ENCODE measurements around the gene ZNF521. TPM values are rescaled to one million over a fixed set of nuclear protein-coding genes. Genes with fewer than 3 reads are reported as not detected.

The ZNF521 gene
- total and polyA plus RNA-seq, 10 of the 15 experiments (the other 5 are each of a cell fraction or from before 2014, with no cell fraction given) = 0.02 to 0.05 (median 0.04) TPM; not detected in 6

- BruUV-seq (replicated peaks) = no TSS peak
- Histone ChIP-seq H3K9me3 (replicated peaks; ENCODE audit: control insufficient read depth, insufficient read depth, low read length) (no peaks in the 10 kb centered on the region), H4K20me1 (ENCODE audit: control insufficient read depth, insufficient read depth) (no peaks in the 10 kb centered on the region), H3K36me3 (ENCODE audit: control insufficient read depth in 2 of 2, insufficient read depth in 2 of 2, low read length in 1 of 2) (no peaks in the 10 kb centered on the region), H3K27me3 (replicated peaks in 1 of 2; ENCODE audit: control insufficient read depth in 2 of 2, insufficient read depth in 2 of 2, low read length in 1 of 2) (no peaks in the 10 kb centered on the region; a peak in 1 of 4 replicates), H3K4me3 (no peak overlapping the region), H3K79me2 (ENCODE audit: control insufficient read depth, insufficient read depth, low read length) (no peaks in the 10 kb centered on the region), H3K9ac (ENCODE audit: control insufficient read depth, insufficient read depth, low read length) (no peak overlapping the region), H2AFZ (ENCODE audit: control insufficient read depth, low read depth, low read length) (no peak overlapping the region), H3K27ac (ENCODE audit: control insufficient read depth, insufficient read depth) (no peak overlapping the region), H3K4me2 (ENCODE audit: control insufficient read depth, insufficient read depth) (no peak overlapping the region), H3K4me1 (ENCODE audit: control insufficient read depth, insufficient read depth, low read length) (no peaks in the 10 kb centered on the region)
- intact Hi-C loops (cut with micrococcal nuclease; ENCODE audit: unreplicated experiment) = no loop called here
- in situ Hi-C loops (cut with MboI) = no loop called here
- ATAC-seq (no peak), FAIRE-seq (no peak), DNase-seq (ENCODE audit: low read depth, low spot score) (no peak)
- ChIA-PET CTCF (no interaction called here), RAD21 (ENCODE audit: unreplicated experiment) (no interaction called here), POLR2A (no interaction called here), SMC1A (ENCODE audit: uncharacterized antibody, unreplicated experiment) (no interaction called here)
- TF ChIP-seq WRNIP1 (IDR thresholded peaks at IDR 0.05; ENCODE audit: borderline replicate concordance, low read depth, low read length) (no peak), BACH1 (IDR thresholded peaks at IDR 0.05; ENCODE audit: borderline replicate concordance) (no peak), ESRRA (IDR thresholded peaks at IDR 0.05; ENCODE audit: low read length) (no peak), TBL1XR1 (IDR thresholded peaks at IDR 0.05; ENCODE audit: low read depth, low read length) (no peak), E2F4 (IDR thresholded peaks at IDR 0.05; ENCODE audit: low read depth, low read length) (no peak)
Observed at GRCh38 chr18:25247725-25248124, 104.2 kb downstream of the ZNF521 start.

GRCh38 chr18:25244924-25245698 lies 106.9 kb downstream of the ZNF521 start:
- H3K79me2 ChIP-seq (ENCODE audit: control insufficient read depth, insufficient read depth, low read length) = no peaks in the 10 kb centered on the region
- H4K20me1 ChIP-seq (ENCODE audit: control insufficient read depth, insufficient read depth) = no peaks in the 10 kb centered on the region
- no peaks in the 10 kb centered on the region for H3K9me3 ChIP-seq (replicated peaks; ENCODE audit: control insufficient read depth, insufficient read depth, low read length)
- ChIA-PET CTCF (no interaction called here), RAD21 (ENCODE audit: unreplicated experiment) (no interaction called here), POLR2A (interaction anchor here (0.5 kb wide), 1 partner anchor 290 kb away, joined by 7 read pairs; no protein-coding TSS in a partner anchor), SMC1A (ENCODE audit: uncharacterized antibody, unreplicated experiment) (no interaction called here)
- H3K4me2 ChIP-seq (ENCODE audit: control insufficient read depth, insufficient read depth) = no peak overlapping the region
- WGBS (ENCODE audit: insufficient coverage, insufficient replicate concordance, low lambda C conversion rate, missing lambda C conversion rate) = 11% methylated on average over 4 of the region's 4 CpGs
- H3K4me3 ChIP-seq = no peak overlapping the region
- in situ Hi-C loops (cut with MboI) = no loop called here
- no peaks in the 10 kb centered on the region; a peak in 1 of 4 replicates for H3K27me3 ChIP-seq (replicated peaks in 1 of 2; ENCODE audit: control insufficient read depth in 2 of 2, insufficient read depth in 2 of 2, low read length in 1 of 2)
- DNase-seq (ENCODE audit: low read depth, low spot score) (no peak), FAIRE-seq (no peak), ATAC-seq (no peak)
- no peaks in the 10 kb centered on the region for H3K4me1 ChIP-seq (ENCODE audit: control insufficient read depth, insufficient read depth, low read length)
- no peaks in the 10 kb centered on the region for H3K36me3 ChIP-seq (ENCODE audit: control insufficient read depth in 2 of 2, insufficient read depth in 2 of 2, low read length in 1 of 2)
- intact Hi-C loops (cut with micrococcal nuclease; ENCODE audit: unreplicated experiment) = no loop called here
- H3K9ac ChIP-seq (ENCODE audit: control insufficient read depth, insufficient read depth, low read length) = no peak overlapping the region
- BruUV-seq (replicated peaks) = no TSS peak
- no peak overlapping the region for H2AFZ ChIP-seq (ENCODE audit: control insufficient read depth, low read depth, low read length)
- H3K27ac ChIP-seq (ENCODE audit: control insufficient read depth, insufficient read depth) = no peak overlapping the region
- TF ChIP-seq ZNF687 (IDR thresholded peaks at IDR 0.05) (no peak), RELA (IDR thresholded peaks at IDR 0.05; ENCODE audit: borderline replicate concordance, partially characterized antibody) (no peak), ATF7 (IDR thresholded peaks at IDR 0.05; ENCODE audit: low read depth) (no peak), HDGF (IDR thresholded peaks at IDR 0.05) (no peak), RAD21 (IDR thresholded peaks at IDR 0.05; ENCODE audit: insufficient read depth, low read depth, low read length) (no peak)
